HFFc6 (cell line): Measurements from ENCODE around the gene TUBGCP4. TPM values are rescaled to one million over a fixed set of nuclear protein-coding genes. Genes with fewer than 3 reads are reported as not detected.

ENCODE experiments used
- DNase-seq: peaks from one replicate; pipeline ENCODE4 v3.0.0-alpha.2; 2018
- H3K27ac Mint-ChIP-seq: 2 replicates; pipeline ENCODE4 v1.8.0; 2020; ENCODE audit warnings: mild to moderate bottlenecking, mixed read lengths
- H3K27me3 Mint-ChIP-seq: 2 replicates; pipeline ENCODE4 v1.8.0; 2021; ENCODE audit warnings: mild to moderate bottlenecking, moderate library complexity, mixed read lengths; ENCODE audit not compliant: insufficient read depth
- H3K36me3 Mint-ChIP-seq: 2 replicates; pipeline ENCODE4 v1.8.0; 2021; ENCODE audit warnings: low read depth, mixed read lengths
- H3K4me1 Mint-ChIP-seq: 2 replicates; pipeline ENCODE4 v1.8.0; 2020; ENCODE audit warnings: low read depth, mixed read lengths
- H3K4me3 Mint-ChIP-seq: 2 replicates; pipeline ENCODE4 v1.8.0; 2020; ENCODE audit warnings: mild to moderate bottlenecking, moderate library complexity, mixed read lengths
- H3K9me3 Mint-ChIP-seq: 2 replicates; pipeline ENCODE4 v1.8.0; 2020; ENCODE audit warnings: mild to moderate bottlenecking, mixed read lengths
- CTCF ChIP-seq: fragments of 200-600 bp; sonication (generic); IDR thresholded peaks from 2 replicates; pipeline ENCODE4 v1.5.0; 2021; ENCODE audit warnings: antibody characterized with exemption, mild to moderate bottlenecking
- total RNA-seq, 6 experiments: library from RNA; stranded (reverse); fragmentation: NEBNext Ultra II Directional; extraction: Animal tissue kit (Norgen Biotek cat#: 25700); gene quantifications; 2 replicates in 1 of 6; 3 replicates in 5 of 6; pipeline ENCODE4 v1.2.3, GENCODE V29; 2021

Gene TUBGCP4
- total RNA-seq, 6 experiments from 2014 or later: 16.1 to 22.2 (median 18.7) TPM

GRCh38 chr15:43441316-43441715 lies 70.4 kb downstream of the TUBGCP4 start:
- Mint-ChIP-seq H3K4me3 (peak overlapping the region; percentile 51), H3K27ac (peak overlapping the region; percentile 96), H3K27me3 (peaks cover 2% of the 10 kb centered on the region; the same call in 1 of the 2 replicates), H3K4me1 (peaks cover 15% of the 10 kb centered on the region), H3K36me3 (peaks cover 11% of the 10 kb centered on the region), H3K9me3 (no peaks in the 10 kb centered on the region)
- no peak for TF ChIP-seq CTCF
- DNase-seq: peak; percentile 47

GRCh38 chr15:43446344-43446743 lies 75.4 kb downstream of the TUBGCP4 start:
- no peaks in the 10 kb centered on the region for H3K9me3 Mint-ChIP-seq
- peaks cover 2% of the 10 kb centered on the region; the same call in 1 of the 2 replicates for H3K27me3 Mint-ChIP-seq
- peaks cover 4% of the 10 kb centered on the region for H3K4me1 Mint-ChIP-seq
- H3K27ac Mint-ChIP-seq: no peak overlapping the region
- no peak overlapping the region for H3K4me3 Mint-ChIP-seq
- TF ChIP-seq CTCF: no peak
- peaks cover 13% of the 10 kb centered on the region; the same call in 1 of the 2 replicates for H3K36me3 Mint-ChIP-seq
- no peak for DNase-seq

GRCh38 chr15:43449981-43450380 lies 79.1 kb downstream of the TUBGCP4 start:
- Mint-ChIP-seq H3K27me3 (peaks cover 2% of the 10 kb centered on the region; the same call in 1 of the 2 replicates), H3K4me1 (no peaks in the 10 kb centered on the region), H3K4me3 (no peak overlapping the region), H3K36me3 (peaks cover 14% of the 10 kb centered on the region; the same call in 1 of the 2 replicates), H3K27ac (no peak overlapping the region), H3K9me3 (no peaks in the 10 kb centered on the region)
- DNase-seq: no peak
- TF ChIP-seq CTCF: no peak

Other genes starting within 250 kb of the TUBGCP4 start
- gene TMEM62, start 237.5 kb upstream of the TUBGCP4 start, total RNA-seq: 10 to 100 TPM in 4 of 6 experiments, 1 to 10 TPM in 2; 8.2 to 12.1 (median 11.2) TPM
- gene CCNDBP1, start 185.7 kb upstream of the TUBGCP4 start, total RNA-seq: 10 to 100 TPM; 50.9 to 60.7 (median 57.2) TPM
- gene EPB42, start 150.1 kb upstream of the TUBGCP4 start, total RNA-seq: not detected
- not detected for gene TGM5, start 104.2 kb upstream of the TUBGCP4 start, total RNA-seq
- not detected for gene TGM7, start 68.8 kb upstream of the TUBGCP4 start, total RNA-seq
- 1 to 10 TPM; 5.7 to 8.8 (median 6.5) TPM for gene LCMT2, start 40.5 kb upstream of the TUBGCP4 start, total RNA-seq
- 10 to 100 TPM; 12.7 to 16.7 (median 14.7) TPM for gene ZSCAN29, start 58 bp upstream of the TUBGCP4 start, total RNA-seq
- gene TP53BP1, start 122.1 kb downstream of the TUBGCP4 start, total RNA-seq: 10 to 100 TPM; 44.7 to 49.5 (median 46.4) TPM
- 100 to 1,000 TPM; 136 to 174 (median 169) TPM for gene MAP1A, start 146.5 kb downstream of the TUBGCP4 start, total RNA-seq
- 10 to 100 TPM; 16.3 to 23.3 (median 20.1) TPM for gene PPIP5K1, start 219.1 kb downstream of the TUBGCP4 start, total RNA-seq
- gene CKMT1B, start 222.9 kb downstream of the TUBGCP4 start, total RNA-seq: not detected
- gene STRC, start 247.7 kb downstream of the TUBGCP4 start, total RNA-seq: not detected